Activated CD8-positive, alpha-beta memory T cell treated with anti-CD3 and anti-CD28 coated beads, Interleukin-2, amount 10 ng/mL, durations not matched to agents 7 days and 5 days (primary cell): ENCODE results near the gene RCSD1. TPM values are rescaled to one million over a fixed set of nuclear protein-coding genes. Genes with fewer than 3 reads are reported as not detected.
A peak's percentile ranks its signal among the peaks of the same experiment; 100 is the strongest.

Experiments
- ATAC-seq: fragments of 150-1000 bp; cut with Tn5 transposase; one replicate; pipeline ENCODE4 v1.10.0; 2021; ENCODE audit warnings: moderate library complexity
- CTCF ChIA-PET: fragments of 350-600 bp; sonication (Branson Sonifier 250); formaldehyde crosslinking; loops from one replicate; lab custom pipeline; 2021; ENCODE audit warnings: antibody characterized with exemption; lab: Charles Lee
- DNase-seq: peaks from one replicate; pipeline ENCODE4 v3.0.0-alpha.2; 2020
- H3K27ac Mint-ChIP-seq: one replicate; pipeline ENCODE4 v1.8.0; 2021; ENCODE audit warnings: mild to moderate bottlenecking, mixed read lengths
- H3K27me3 Mint-ChIP-seq: one replicate; pipeline ENCODE4 v1.8.0; 2021; ENCODE audit warnings: mixed read lengths
- H3K36me3 Mint-ChIP-seq: one replicate; pipeline ENCODE4 v1.8.0; 2021; ENCODE audit warnings: mild to moderate bottlenecking, mixed read lengths
- H3K4me1 Mint-ChIP-seq: one replicate; pipeline ENCODE4 v1.8.0; 2021; ENCODE audit warnings: mixed read lengths
- H3K4me3 Mint-ChIP-seq: one replicate; pipeline ENCODE4 v1.8.0; 2021; ENCODE audit warnings: mild to moderate bottlenecking, moderate library complexity, mixed read lengths
- H3K9me3 Mint-ChIP-seq: one replicate; pipeline ENCODE4 v1.8.0; 2022; ENCODE audit warnings: low read depth, mixed read lengths
- total RNA-seq, 2 experiments: library from RNA; stranded (reverse); gene quantifications; one replicate each; pipeline ENCODE4 v1.2.3, GENCODE V29; 2021

RCSD1 gene
- total RNA-seq, 2 experiments from 2014 or later: 121 to 129 TPM

DNA sequence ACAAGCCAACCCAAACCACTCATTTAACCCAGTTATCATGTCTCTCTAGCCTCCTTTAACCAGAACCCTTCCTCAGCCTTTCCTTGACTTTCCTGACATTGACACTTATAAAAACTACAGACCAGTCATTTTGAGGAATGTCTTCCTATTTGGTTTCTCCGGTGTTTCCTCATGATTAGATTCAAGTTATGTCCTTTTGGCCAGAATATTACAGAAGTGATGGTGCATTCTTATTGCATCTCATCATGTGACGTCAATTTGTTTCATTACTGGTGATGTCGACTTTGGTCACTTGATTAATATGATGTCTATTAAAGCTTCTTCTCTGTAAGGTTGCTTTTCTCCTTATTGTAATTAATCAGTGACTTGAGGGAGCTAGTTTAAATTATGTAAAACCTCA lies 6.1 kb upstream of the RCSD1 start:
- no peak for DNase-seq
- ATAC-seq: no peak
- Mint-ChIP-seq H3K4me1 (peaks cover 52% of the 10 kb centered on the region), H3K9me3 (peaks cover 8% of the 10 kb centered on the region), H3K27ac (no peak overlapping the region), H3K4me3 (no peak overlapping the region), H3K27me3 (no peaks in the 10 kb centered on the region), H3K36me3 (peaks cover 14% of the 10 kb centered on the region)
- CTCF ChIA-PET: interaction anchor here (0.7 to 2.1 kb wide), 4 partner anchors 9 to 89 kb away, joined by 3 to 7 read pairs (median 3); no protein-coding TSS in a partner anchor

DNA sequence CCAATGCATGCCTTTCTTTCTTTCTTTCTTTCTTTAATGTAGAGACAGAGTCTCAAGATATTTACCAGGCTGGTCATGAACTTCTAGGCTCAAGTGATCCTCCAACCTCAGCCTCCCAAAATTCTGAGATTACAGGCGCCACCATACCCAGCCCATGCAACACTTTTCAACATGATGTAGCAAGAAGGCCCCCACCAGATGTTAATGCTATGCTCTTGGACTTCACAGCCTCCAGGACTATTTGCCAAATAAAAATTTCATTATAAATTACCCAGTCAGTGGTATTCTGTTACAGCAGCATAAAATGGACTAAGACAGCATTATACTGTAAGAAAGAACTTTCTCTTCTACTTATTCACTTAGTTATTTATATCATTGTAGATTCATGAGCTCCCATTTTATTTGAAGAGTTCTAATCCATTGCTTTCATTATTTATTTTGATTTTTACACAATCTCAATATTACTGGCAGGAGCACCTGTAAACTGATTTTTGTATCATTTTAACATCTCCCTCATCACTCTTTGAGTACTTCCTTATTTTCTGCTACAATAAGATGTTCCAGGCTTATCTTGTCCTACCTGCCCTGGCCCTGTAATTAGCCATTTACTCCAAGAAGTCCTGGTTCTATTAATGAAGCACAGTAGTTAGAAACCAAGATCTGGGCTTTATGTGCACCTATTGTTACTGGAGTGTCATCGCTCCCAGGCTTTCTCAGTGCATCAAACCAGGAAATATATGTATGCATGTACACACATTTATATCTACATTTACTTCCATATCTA lies 4.8 kb upstream of the RCSD1 start:
- no peak overlapping the region for H3K4me3 Mint-ChIP-seq
- no peak for ATAC-seq
- peaks cover 16% of the 10 kb centered on the region for H3K36me3 Mint-ChIP-seq
- no peak for DNase-seq
- CTCF ChIA-PET: interaction anchor here (2.1 kb wide), 1 partner anchor 10 kb away, joined by 7 read pairs; no protein-coding TSS in a partner anchor
- H3K9me3 Mint-ChIP-seq: peaks cover 8% of the 10 kb centered on the region
- no peaks in the 10 kb centered on the region for H3K27me3 Mint-ChIP-seq
- no peak overlapping the region for H3K27ac Mint-ChIP-seq
- H3K4me1 Mint-ChIP-seq: peaks cover 56% of the 10 kb centered on the region

- CTCF ChIA-PET: interaction anchor here (0.8 to 7.4 kb wide), 7 partner anchors 10 to 226 kb away, joined by 3 to 46 read pairs (median 4); no protein-coding TSS in a partner anchor
- peak; percentile 12 for ATAC-seq
- Mint-ChIP-seq H3K9me3 (peaks cover 8% of the 10 kb centered on the region), H3K4me3 (peak overlapping the region; percentile 83), H3K4me1 (peaks cover 53% of the 10 kb centered on the region), H3K36me3 (peaks cover 28% of the 10 kb centered on the region), H3K27me3 (no peaks in the 10 kb centered on the region), H3K27ac (peak overlapping the region; percentile 98)
- peak; percentile 72 for DNase-seq
Measured at GRCh38 chr1:167627615-167627864, 2.5 kb upstream of the RCSD1 start.

DNA sequence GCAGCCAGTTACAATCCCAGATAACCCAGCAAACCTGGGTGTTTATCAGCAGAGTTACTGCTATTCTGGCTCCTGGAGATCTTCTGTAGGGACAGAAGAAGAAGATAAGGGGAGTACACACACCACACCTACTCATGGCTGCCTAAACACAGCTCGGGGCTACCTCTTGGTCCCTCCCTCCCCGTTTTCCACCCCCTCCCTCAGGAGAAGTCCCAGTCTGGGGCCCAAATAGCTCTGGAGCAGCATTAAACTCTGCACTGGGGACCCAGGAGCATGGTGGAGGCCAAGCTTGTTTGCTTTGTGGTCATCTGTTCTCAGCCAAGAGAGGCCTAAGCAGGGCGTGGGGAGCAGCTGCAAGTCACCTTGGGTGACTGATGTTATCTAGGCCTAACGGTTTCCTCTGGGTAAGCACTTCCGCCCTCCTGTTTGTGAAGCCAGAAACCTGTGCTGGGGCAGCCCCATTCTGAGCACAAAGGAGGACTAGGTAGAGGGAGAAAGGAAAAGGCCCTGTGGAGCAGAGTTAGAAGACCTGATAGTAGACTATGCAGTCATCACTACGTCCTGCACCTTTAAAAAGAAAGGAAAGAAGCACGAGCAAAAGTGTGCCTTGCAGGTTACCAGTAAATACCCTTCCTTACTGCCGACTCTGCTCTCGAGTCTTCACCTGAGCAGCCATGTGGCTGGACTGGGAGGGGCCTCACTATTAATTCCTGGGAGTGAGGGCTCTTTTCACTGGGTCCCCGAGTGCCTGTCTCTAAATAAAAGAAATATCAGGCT lies 2.0 kb upstream of the RCSD1 start:
- Mint-ChIP-seq H3K9me3 (peaks cover 8% of the 10 kb centered on the region), H3K27ac (peak overlapping the region; percentile 98), H3K36me3 (peaks cover 31% of the 10 kb centered on the region), H3K4me1 (peaks cover 55% of the 10 kb centered on the region), H3K27me3 (no peaks in the 10 kb centered on the region), H3K4me3 (peak overlapping the region; percentile 83)
- ATAC-seq: peak; percentile 82
- peak; percentile 93 for DNase-seq
- CTCF ChIA-PET: interaction anchor here (0.8 to 7.4 kb wide), 10 partner anchors 9 to 227 kb away, joined by 3 to 46 read pairs (median 6); no protein-coding TSS in a partner anchor

- ATAC-seq (peak; percentile 2), DNase-seq (peak; percentile 49)
- H3K9me3 Mint-ChIP-seq: peaks cover 8% of the 10 kb centered on the region
- peaks cover 62% of the 10 kb centered on the region for H3K4me1 Mint-ChIP-seq
- H3K4me3 Mint-ChIP-seq: peak overlapping the region; percentile 83
- peak overlapping the region; percentile 98 for H3K27ac Mint-ChIP-seq
- peaks cover 40% of the 10 kb centered on the region for H3K36me3 Mint-ChIP-seq
- CTCF ChIA-PET: interaction anchor here (1.0 to 7.4 kb wide), 9 partner anchors 8 to 453 kb away, joined by 3 to 46 read pairs (median 7); no protein-coding TSS in a partner anchor
- H3K27me3 Mint-ChIP-seq: no peaks in the 10 kb centered on the region
Measured at GRCh38 chr1:167628741-167629515, 1.1 kb upstream of the RCSD1 start.

DNA sequence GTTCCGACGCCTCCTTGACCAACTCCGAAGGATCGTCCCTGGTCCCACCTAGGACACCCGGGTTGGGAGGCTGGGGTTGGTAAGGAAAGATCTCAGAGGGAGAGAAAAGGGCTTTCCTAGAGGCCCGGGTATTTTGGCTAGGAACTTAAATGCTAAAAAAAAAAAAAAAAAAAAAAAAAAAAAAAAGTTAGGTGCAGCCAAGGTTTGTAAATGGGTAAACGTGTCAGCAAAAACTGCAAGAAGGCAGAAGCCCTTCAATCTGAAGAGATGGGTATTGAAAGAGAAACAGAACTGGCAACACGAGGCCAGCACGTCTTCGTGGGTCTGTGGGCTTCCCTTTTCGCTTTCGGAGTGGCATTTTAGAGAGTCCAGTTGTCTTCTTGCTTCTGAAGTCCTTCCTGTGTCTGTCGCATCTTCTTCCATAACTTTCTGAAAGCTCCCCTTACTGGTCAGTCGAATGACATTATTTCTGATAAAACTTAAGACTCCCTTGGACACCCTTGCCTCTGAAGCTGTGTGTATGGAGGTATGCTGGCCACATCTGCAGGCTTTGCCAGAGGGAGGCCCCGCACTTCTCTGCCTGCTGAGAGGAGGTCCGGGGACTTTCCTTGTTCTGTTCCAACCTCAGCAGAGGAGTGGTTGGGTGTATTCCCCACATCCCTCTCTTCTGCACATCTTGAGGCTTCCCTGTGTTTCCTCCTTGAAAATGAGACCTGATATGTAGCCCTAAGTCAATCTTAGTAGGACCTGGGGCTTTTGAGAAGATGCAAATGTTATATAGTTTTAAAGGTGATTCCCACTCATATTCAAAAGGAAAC lies 745 bp downstream of the RCSD1 start:
- ATAC-seq: no peak
- peaks cover 40% of the 10 kb centered on the region for H3K36me3 Mint-ChIP-seq
- H3K9me3 Mint-ChIP-seq: peaks cover 3% of the 10 kb centered on the region
- CTCF ChIA-PET: interaction anchor here (1.0 to 7.4 kb wide), 6 partner anchors 14 to 85 kb away, joined by 3 to 50 read pairs (median 15); no protein-coding TSS in a partner anchor
- H3K27ac Mint-ChIP-seq: peak overlapping the region; percentile 88
- DNase-seq: peak; percentile 61
- peak overlapping the region; percentile 83 for H3K4me3 Mint-ChIP-seq
- no peaks in the 10 kb centered on the region for H3K27me3 Mint-ChIP-seq
- H3K4me1 Mint-ChIP-seq: peaks cover 76% of the 10 kb centered on the region

GRCh38 chr1:167631386-167631935 lies 1.4 kb downstream of the RCSD1 start:
- Mint-ChIP-seq H3K36me3 (peaks cover 41% of the 10 kb centered on the region), H3K4me3 (peak overlapping the region; percentile 83), H3K9me3 (no peaks in the 10 kb centered on the region), H3K27me3 (no peaks in the 10 kb centered on the region), H3K27ac (peak overlapping the region; percentile 88), H3K4me1 (peaks cover 78% of the 10 kb centered on the region)
- ATAC-seq: no peak
- DNase-seq: peak; percentile 41
- CTCF ChIA-PET: interaction anchor here (1.0 to 7.4 kb wide), 7 partner anchors 14 to 84 kb away, joined by 3 to 50 read pairs (median 5); no protein-coding TSS in a partner anchor

GRCh38 chr1:167631936-167632614 lies 2.0 kb downstream of the RCSD1 start:
- Mint-ChIP-seq H3K36me3 (peaks cover 44% of the 10 kb centered on the region), H3K27ac (peak overlapping the region; percentile 88), H3K9me3 (no peaks in the 10 kb centered on the region), H3K4me1 (peaks cover 81% of the 10 kb centered on the region), H3K4me3 (peak overlapping the region; percentile 83), H3K27me3 (no peaks in the 10 kb centered on the region)
- DNase-seq (peak; percentile 77), ATAC-seq (peak; percentile 24)
- CTCF ChIA-PET: interaction anchor here (0.9 to 7.4 kb wide), 8 partner anchors 15 to 162 kb away, joined by 3 to 50 read pairs (median 4); no protein-coding TSS in a partner anchor

- DNase-seq (peak; percentile 36), ATAC-seq (no peak)
- Mint-ChIP-seq H3K9me3 (no peaks in the 10 kb centered on the region), H3K4me1 (peaks cover 83% of the 10 kb centered on the region), H3K4me3 (peak overlapping the region; percentile 83), H3K36me3 (peaks cover 50% of the 10 kb centered on the region), H3K27ac (peak overlapping the region; percentile 88), H3K27me3 (no peaks in the 10 kb centered on the region)
- CTCF ChIA-PET: interaction anchor here (1.4 to 7.4 kb wide), 5 partner anchors 11 to 82 kb away, joined by 4 to 50 read pairs (median 25); no protein-coding TSS in a partner anchor
Measured at GRCh38 chr1:167633258-167633944, 3.4 kb downstream of the RCSD1 start.

DNA sequence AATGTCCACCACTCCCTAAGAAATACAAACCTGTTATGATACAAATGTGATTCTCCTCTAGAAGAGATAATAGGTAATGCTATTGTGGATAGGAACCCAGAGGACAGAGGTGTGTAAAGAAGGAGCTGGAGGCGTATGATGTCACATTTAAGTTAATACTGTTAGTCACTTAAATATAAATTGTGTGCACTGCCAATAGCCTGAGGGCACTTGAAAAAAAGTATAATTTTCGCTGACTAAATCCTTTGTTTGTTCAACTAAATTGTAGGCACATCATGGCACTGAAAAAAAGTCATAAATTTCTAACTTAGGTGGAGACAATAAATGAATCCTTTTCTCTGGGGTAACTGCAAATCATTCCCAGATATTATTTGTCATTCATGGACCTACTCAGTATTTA lies 4.4 kb downstream of the RCSD1 start:
- H3K4me1 Mint-ChIP-seq: peaks cover 81% of the 10 kb centered on the region
- no peaks in the 10 kb centered on the region for H3K27me3 Mint-ChIP-seq

More for the DNA sequence above, 4.4 kb downstream of the RCSD1 start:
- CTCF ChIA-PET: interaction anchor here (1.5 to 4.0 kb wide), 4 partner anchors 15 to 81 kb away, joined by 4 to 50 read pairs (median 15); no protein-coding TSS in a partner anchor
- peak overlapping the region; percentile 88 for H3K27ac Mint-ChIP-seq
- H3K36me3 Mint-ChIP-seq: peaks cover 57% of the 10 kb centered on the region
- H3K4me3 Mint-ChIP-seq: peak overlapping the region; percentile 12
- no peaks in the 10 kb centered on the region for H3K9me3 Mint-ChIP-seq
- DNase-seq (no peak), ATAC-seq (no peak)
